AG10803 (cell line): ENCODE results near the gene KLHL35.
A peak's percentile ranks its signal among the peaks of the same experiment; 100 is the strongest.

ENCODE experiments used
- DNase-seq: peaks from one replicate; pipeline ENCODE4 v3.0.0; 2010; ENCODE audit warnings: low read depth
- H3K4me3 ChIP-seq: 2 replicates; pipeline ENCODE4 v1.5.1; 2011; ENCODE audit warnings: mild to moderate bottlenecking, low read length, control low read depth
- TF ChIP-seq, protein P1 (sequence below): conservative IDR thresholded peaks from 2 replicates; pipeline ENCODE4 v1.5.1; 2011; ENCODE audit warnings: mild to moderate bottlenecking, low read length, control low read depth, inconsistent platforms

The KLHL35 gene

DNA sequence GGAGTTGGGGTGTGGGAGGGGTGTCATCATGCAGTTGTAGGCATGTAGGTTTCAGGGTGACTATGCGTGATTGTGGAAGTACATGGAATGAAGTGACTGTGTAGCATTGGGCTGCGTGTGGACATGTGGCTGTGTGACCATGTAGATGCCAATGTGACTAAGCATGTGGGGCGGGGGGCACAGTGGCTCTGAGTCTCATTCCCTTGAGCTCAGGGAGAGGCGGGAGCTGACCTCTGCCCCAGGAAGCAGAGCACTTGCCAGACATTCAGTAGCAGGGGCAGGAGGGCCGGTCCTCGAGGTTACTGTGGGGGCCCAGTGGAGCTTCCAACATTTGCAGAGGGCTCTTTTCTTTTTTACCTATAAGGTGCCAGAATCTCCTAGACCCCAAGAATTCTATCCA lies 440 bp upstream of the KLHL35 start:
- TF ChIP-seq, protein P1, sequence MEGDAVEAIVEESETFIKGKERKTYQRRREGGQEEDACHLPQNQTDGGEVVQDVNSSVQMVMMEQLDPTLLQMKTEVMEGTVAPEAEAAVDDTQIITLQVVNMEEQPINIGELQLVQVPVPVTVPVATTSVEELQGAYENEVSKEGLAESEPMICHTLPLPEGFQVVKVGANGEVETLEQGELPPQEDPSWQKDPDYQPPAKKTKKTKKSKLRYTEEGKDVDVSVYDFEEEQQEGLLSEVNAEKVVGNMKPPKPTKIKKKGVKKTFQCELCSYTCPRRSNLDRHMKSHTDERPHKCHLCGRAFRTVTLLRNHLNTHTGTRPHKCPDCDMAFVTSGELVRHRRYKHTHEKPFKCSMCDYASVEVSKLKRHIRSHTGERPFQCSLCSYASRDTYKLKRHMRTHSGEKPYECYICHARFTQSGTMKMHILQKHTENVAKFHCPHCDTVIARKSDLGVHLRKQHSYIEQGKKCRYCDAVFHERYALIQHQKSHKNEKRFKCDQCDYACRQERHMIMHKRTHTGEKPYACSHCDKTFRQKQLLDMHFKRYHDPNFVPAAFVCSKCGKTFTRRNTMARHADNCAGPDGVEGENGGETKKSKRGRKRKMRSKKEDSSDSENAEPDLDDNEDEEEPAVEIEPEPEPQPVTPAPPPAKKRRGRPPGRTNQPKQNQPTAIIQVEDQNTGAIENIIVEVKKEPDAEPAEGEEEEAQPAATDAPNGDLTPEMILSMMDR = no peak
- no peak overlapping the region for H3K4me3 ChIP-seq
- DNase-seq = no peak

DNA sequence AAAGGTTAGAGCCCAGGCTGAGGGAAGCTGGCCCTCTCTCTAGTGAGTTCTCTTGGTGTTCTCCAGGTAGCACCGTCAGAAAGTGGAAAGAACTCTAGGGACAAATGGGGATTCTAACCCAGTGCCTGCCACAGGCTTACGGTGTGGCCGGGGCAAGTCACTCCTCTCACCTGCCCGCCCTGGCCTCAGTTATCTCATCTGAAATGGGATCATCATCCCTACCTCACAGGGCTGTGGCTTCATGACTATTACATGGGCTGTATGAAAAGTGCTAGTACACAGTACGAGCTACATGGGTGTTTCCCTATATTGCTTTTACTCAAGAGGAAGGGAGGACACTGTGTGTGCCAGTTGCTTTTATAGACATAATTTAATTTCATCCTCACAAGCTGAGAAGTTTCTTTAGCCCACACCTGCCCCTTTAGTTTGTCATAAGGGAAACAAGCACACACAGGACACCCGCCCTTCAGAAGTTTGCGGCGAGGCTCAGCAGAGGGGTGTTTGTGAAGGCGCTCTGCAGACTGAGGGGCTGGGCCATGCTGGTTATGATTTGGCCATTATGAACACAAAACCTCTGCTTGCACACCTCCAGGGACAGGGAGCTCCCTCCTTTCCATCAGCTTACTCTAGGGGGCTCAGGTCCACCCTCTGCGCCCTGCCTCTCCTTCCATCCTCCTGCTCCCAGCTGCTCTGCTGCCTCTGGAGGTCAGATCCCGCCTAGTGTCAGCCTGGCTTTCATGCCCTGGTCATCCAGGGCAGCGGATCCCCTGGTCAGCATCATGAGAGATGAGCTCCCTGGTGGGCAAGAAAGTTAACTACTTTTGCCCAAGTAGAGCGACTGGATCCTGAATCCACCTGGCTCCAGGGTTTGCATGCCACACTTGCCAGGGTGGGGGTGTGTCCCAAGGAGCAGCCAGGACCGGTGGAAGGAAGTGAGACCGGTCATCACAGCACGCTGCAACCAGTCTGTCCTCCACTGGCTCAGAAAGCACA lies 1.2 kb downstream of the KLHL35 start:
- H3K4me3 ChIP-seq = no peak overlapping the region
- TF ChIP-seq, protein P1 = 0 out of 2 replicates have a peak, but pooled peaks have one; percentile 6
- no peak for DNase-seq

DNA sequence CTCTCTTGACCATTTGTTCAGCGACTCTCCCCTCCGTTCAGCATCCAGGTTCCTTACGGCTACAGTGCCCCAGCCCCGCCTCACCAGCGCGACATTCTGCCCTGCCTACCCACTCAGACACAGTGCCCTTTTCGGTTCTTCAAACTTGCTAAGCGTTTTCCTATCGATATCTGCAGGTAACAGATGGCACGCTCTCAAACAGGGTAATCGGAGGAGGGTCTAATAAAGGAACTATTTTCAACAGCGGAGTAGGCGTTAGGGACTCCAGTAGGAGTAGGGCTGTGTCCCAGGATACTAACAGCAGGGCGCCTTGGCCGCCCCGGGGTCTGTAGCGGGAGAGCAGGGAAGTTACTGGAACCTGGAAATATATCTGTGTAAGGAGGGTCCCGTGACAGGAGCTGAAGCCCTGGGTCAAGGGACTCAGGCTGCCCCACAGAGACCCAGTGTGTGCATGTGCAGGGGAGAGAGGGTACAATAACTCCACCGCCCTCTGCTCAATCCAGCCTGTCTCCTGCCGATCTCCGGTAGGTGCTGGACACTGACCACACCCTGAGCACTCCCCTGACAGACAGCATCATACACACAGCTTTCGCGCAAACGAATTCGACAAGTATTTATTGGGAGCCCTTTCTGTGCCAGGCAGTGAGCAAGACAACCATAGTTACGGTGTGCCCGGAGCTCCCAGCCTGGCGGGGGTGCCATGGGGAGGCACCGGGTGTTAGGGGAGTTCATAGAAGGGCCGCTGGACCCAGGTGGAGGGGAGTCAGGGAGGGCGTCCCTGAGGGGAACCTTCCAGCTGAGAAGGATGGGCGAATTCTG lies 2.1 kb downstream of the KLHL35 start:
- TF ChIP-seq, protein P1 = no peak

DNA sequence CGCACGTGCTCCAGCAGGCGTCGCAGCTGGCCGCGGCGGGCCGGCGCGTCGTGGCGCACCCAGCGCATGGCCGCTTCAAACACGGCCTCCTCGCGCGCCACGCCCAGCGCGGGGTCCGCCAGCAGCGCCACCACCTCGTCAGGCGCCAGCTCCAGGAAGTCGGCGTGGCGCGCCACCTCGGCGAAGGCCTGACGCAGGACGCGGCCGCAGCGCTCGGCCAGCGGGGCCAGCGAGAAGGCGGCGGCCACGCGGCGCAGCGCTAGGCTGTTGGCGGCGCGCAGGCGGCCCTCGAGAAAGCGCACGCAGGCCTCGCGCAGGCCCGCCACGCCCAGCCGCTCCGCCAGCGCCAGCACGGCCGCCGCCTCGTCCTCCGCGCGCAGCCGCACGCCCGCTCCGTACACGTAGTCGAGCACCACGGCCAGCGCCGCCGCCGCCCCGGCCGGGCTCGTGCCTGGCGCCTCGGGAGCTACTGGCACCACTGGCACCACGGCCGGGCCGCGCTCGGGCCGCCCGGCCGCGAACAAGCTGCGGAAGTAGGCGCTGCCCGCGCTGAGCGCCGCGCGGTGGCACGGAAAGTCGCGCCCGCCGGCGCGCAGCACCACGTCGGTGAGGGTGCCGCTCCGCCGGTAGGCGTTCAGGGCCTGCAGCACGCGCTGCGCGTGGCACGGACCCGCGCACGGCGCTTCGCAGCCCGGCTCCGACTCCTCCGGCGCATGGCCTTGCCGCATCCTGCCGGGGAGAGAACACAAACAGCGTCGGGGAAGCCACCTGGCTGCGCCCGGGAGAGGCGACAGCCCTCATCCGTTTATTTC lies 2.9 kb downstream of the KLHL35 start:
- TF ChIP-seq, protein P1 = no peak
- DNase-seq = peak; percentile 69
- peak overlapping the region; percentile 37 for H3K4me3 ChIP-seq

More for the DNA sequence above, 2.1 kb downstream of the KLHL35 start:
- peak overlapping the region; percentile 37 for H3K4me3 ChIP-seq
- no peak for DNase-seq

DNA sequence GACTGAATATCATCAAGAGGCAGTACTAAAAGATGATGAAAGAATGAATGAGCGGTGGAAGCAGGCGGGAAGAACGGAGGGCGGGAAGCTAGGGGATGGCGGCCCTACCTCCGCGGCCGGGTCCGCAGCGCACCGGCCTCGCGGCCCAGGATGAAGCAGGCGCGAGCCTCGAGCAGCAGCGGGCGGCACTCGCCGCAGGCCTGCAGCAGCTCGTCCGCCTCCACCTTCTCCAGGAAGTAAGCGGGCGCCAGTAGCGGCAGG lies 3.4 kb downstream of the KLHL35 start:
- H3K4me3 ChIP-seq = no peak overlapping the region
- TF ChIP-seq, protein P1 = no peak
- DNase-seq = no peak

DNA sequence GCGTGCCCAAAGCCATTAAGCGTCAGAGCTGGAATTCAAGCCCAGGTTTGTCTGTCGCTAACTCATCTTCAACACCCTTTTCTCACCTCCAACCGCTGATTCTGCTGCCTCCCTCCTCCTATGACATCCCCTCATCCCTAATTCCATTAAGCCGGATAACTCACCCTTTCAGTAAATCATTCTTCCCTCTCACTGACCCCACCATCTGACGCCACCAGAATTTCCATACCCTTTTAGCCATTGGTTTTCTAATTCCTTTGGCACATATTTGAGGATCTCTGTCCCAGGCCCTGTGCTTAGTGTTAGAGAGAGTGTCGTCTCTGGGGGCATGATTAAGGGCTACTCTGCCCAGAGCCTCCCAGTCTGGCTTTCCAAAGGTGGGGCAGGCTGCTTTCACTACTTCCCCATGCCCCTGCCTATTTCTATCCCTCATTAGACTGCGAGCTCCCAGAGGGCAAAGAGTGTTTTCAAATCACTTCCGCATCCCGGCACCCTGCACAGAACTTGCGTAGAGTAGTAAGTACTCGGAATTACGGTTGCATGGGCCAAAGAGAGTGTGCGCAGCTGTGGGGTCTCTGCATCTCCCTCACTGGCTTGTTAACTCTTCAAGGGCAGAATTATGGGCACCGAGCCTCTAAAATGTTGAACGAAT lies 3.9 kb downstream of the KLHL35 start:
- no peak for DNase-seq
- no peak overlapping the region for H3K4me3 ChIP-seq
- TF ChIP-seq, protein P1 = no peak
